ENCODE data around the gene IDUA.

Gene IDUA

GRCh38 chr4:1029529-1029928, 42.7 kb downstream of the IDUA start:
- no peak for FAIRE-seq
- TF ChIP-seq POLR2AphosphoS5 (IDR thresholded peaks at IDR 0.05; ENCODE audit: low read depth, low read length): no peak
- no peak for TF ChIP-seq SPI1 (IDR thresholded peaks at IDR 0.05; ENCODE audit: low read depth, low read length)
- no peak for TF ChIP-seq POLR2A (IDR thresholded peaks at IDR 0.05; ENCODE audit: low read depth, low read length)
- TF ChIP-seq TAF1 (IDR thresholded peaks at IDR 0.05; ENCODE audit: low read depth, low read length): no peak
- TF ChIP-seq PAX5 (IDR thresholded peaks at IDR 0.05; ENCODE audit: insufficient read depth, low read length, severe bottlenecking): no peak
- TF ChIP-seq POU2F2 (IDR thresholded peaks at IDR 0.05; ENCODE audit: low read depth, low read length): no peak
- DNase-seq (ENCODE audit: insufficient read length, low spot score): no peak

GRCh38 chr4:1030031-1030430, 43.2 kb downstream of the IDUA start:
- FAIRE-seq (no peak), DNase-seq (ENCODE audit: insufficient read length, low spot score) (no peak)
- no peak for TF ChIP-seq POLR2A (IDR thresholded peaks at IDR 0.05; ENCODE audit: low read depth, low read length)
- TF ChIP-seq SPI1 (IDR thresholded peaks at IDR 0.05; ENCODE audit: low read depth, low read length): no peak

- FAIRE-seq (no peak), DNase-seq (ENCODE audit: insufficient read length, low spot score) (no peak)
- TF ChIP-seq PAX5 (IDR thresholded peaks at IDR 0.05; ENCODE audit: insufficient read depth, low read length, severe bottlenecking) (no peak), POLR2A (IDR thresholded peaks at IDR 0.05; ENCODE audit: low read depth, low read length) (no peak), TAF1 (IDR thresholded peaks at IDR 0.05; ENCODE audit: low read depth, low read length) (no peak), POU2F2 (IDR thresholded peaks at IDR 0.05; ENCODE audit: low read depth, low read length) (no peak), POLR2AphosphoS5 (IDR thresholded peaks at IDR 0.05; ENCODE audit: low read depth, low read length) (no peak), SPI1 (IDR thresholded peaks at IDR 0.05; ENCODE audit: low read depth, low read length) (no peak)
These were observed 43.7 kb downstream of the IDUA start for GRCh38 chr4:1030559-1030958.

- TF ChIP-seq PAX5 (IDR thresholded peaks at IDR 0.05; ENCODE audit: insufficient read depth, low read length, severe bottlenecking): no peak
- no peak for TF ChIP-seq POU2F2 (IDR thresholded peaks at IDR 0.05; ENCODE audit: low read depth, low read length)
- no peak for TF ChIP-seq SPI1 (IDR thresholded peaks at IDR 0.05; ENCODE audit: low read depth, low read length)
- no peak for TF ChIP-seq POLR2AphosphoS5 (IDR thresholded peaks at IDR 0.05; ENCODE audit: low read depth, low read length)
- no peak for TF ChIP-seq POLR2A (IDR thresholded peaks at IDR 0.05; ENCODE audit: low read depth, low read length)
- TF ChIP-seq TAF1 (IDR thresholded peaks at IDR 0.05; ENCODE audit: low read depth, low read length): no peak
- DNase-seq (ENCODE audit: insufficient read length, low spot score): no peak
- no peak for FAIRE-seq
These were observed 44.5 kb downstream of the IDUA start for GRCh38 chr4:1031346-1031745.

- TF ChIP-seq POLR2AphosphoS5 (IDR thresholded peaks at IDR 0.05; ENCODE audit: low read depth, low read length) (no peak), POLR2A (IDR thresholded peaks at IDR 0.05; ENCODE audit: low read depth, low read length) (no peak), SPI1 (IDR thresholded peaks at IDR 0.05; ENCODE audit: low read depth, low read length) (no peak), POU2F2 (IDR thresholded peaks at IDR 0.05; ENCODE audit: low read depth, low read length) (no peak), PAX5 (IDR thresholded peaks at IDR 0.05; ENCODE audit: insufficient read depth, low read length, severe bottlenecking) (no peak), TAF1 (IDR thresholded peaks at IDR 0.05; ENCODE audit: low read depth, low read length) (no peak)
- FAIRE-seq (no peak), DNase-seq (ENCODE audit: insufficient read length, low spot score) (no peak)
These were observed 45.3 kb downstream of the IDUA start for GRCh38 chr4:1031956-1032795.

GRCh38 chr4:1032861-1033260, 46.0 kb downstream of the IDUA start:
- no peak for FAIRE-seq
- no peak for TF ChIP-seq POLR2A (IDR thresholded peaks at IDR 0.05; ENCODE audit: low read depth, low read length)
- TF ChIP-seq PAX5 (IDR thresholded peaks at IDR 0.05; ENCODE audit: insufficient read depth, low read length, severe bottlenecking): no peak
- TF ChIP-seq TAF1 (IDR thresholded peaks at IDR 0.05; ENCODE audit: low read depth, low read length): no peak
- TF ChIP-seq POU2F2 (IDR thresholded peaks at IDR 0.05; ENCODE audit: low read depth, low read length): no peak
- TF ChIP-seq POLR2AphosphoS5 (IDR thresholded peaks at IDR 0.05; ENCODE audit: low read depth, low read length): no peak
- no peak for TF ChIP-seq SPI1 (IDR thresholded peaks at IDR 0.05; ENCODE audit: low read depth, low read length)
- DNase-seq (ENCODE audit: insufficient read length, low spot score): no peak

- no peak for TF ChIP-seq TAF1 (IDR thresholded peaks at IDR 0.05; ENCODE audit: low read depth, low read length)
- no peak for TF ChIP-seq PAX5 (IDR thresholded peaks at IDR 0.05; ENCODE audit: insufficient read depth, low read length, severe bottlenecking)
- no peak for TF ChIP-seq POU2F2 (IDR thresholded peaks at IDR 0.05; ENCODE audit: low read depth, low read length)
- TF ChIP-seq SPI1 (IDR thresholded peaks at IDR 0.05; ENCODE audit: low read depth, low read length): no peak
- TF ChIP-seq POLR2AphosphoS5 (IDR thresholded peaks at IDR 0.05; ENCODE audit: low read depth, low read length): no peak
- no peak for TF ChIP-seq POLR2A (IDR thresholded peaks at IDR 0.05; ENCODE audit: low read depth, low read length)
- no peak for DNase-seq (ENCODE audit: insufficient read length, low spot score)
- no peak for FAIRE-seq
These were observed 47.2 kb downstream of the IDUA start for GRCh38 chr4:1033840-1034551.

- TF ChIP-seq POLR2AphosphoS5 (IDR thresholded peaks at IDR 0.05; ENCODE audit: low read depth, low read length) (no peak), PAX5 (IDR thresholded peaks at IDR 0.05; ENCODE audit: insufficient read depth, low read length, severe bottlenecking) (no peak)
- DNase-seq (ENCODE audit: insufficient read length, low spot score): no peak
- FAIRE-seq: no peak
These were observed 48.7 kb downstream of the IDUA start for GRCh38 chr4:1035510-1035909.

- no peak for FAIRE-seq
- no peak for TF ChIP-seq POLR2AphosphoS5 (IDR thresholded peaks at IDR 0.05; ENCODE audit: low read depth, low read length)
- no peak for TF ChIP-seq PAX5 (IDR thresholded peaks at IDR 0.05; ENCODE audit: insufficient read depth, low read length, severe bottlenecking)
- TF ChIP-seq TAF1 (IDR thresholded peaks at IDR 0.05; ENCODE audit: low read depth, low read length): no peak
- TF ChIP-seq POU2F2 (IDR thresholded peaks at IDR 0.05; ENCODE audit: low read depth, low read length): no peak
- no peak for TF ChIP-seq POLR2A (IDR thresholded peaks at IDR 0.05; ENCODE audit: low read depth, low read length)
- TF ChIP-seq SPI1 (IDR thresholded peaks at IDR 0.05; ENCODE audit: low read depth, low read length): no peak
These were observed 49.3 kb downstream of the IDUA start for GRCh38 chr4:1036095-1036494.

More at GRCh38 chr4:1036095-1036494, 49.3 kb downstream of the IDUA start:
- no peak for DNase-seq (ENCODE audit: insufficient read length, low spot score)

Data from GM12891 (cell line).